ENCODE measurements around the gene CACNA2D2. TPM values are rescaled to one million over a fixed set of nuclear protein-coding genes. Genes with fewer than 3 reads are reported as not detected.

CACNA2D2 gene
- total RNA-seq, 4 donors from 2014 or later, result 0.31 to 1.7 (median 0.66) TPM

DNA sequence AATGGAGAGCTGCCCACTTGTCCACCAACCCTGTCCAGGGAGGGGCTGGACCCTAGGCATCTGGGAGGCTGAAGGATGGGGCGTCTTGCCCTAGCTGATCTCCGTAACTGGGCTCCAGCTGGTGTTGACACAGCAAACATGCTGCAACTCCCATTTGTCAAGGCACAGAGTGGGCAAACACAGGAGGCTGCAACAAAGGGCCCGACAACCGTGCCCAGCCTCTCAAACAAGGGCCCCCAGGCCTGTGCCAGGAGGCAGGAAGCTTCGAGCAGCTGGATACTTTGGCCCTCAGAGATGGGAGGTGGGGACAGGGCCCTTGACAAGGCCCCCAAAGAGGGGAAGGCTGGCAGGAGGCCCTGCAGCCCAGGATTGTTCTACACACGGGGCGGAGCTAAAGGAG is 79.9 kb downstream of the CACNA2D2 start:
- no peaks in the 10 kb centered on the region for H3K36me3 ChIP-seq

DNA sequence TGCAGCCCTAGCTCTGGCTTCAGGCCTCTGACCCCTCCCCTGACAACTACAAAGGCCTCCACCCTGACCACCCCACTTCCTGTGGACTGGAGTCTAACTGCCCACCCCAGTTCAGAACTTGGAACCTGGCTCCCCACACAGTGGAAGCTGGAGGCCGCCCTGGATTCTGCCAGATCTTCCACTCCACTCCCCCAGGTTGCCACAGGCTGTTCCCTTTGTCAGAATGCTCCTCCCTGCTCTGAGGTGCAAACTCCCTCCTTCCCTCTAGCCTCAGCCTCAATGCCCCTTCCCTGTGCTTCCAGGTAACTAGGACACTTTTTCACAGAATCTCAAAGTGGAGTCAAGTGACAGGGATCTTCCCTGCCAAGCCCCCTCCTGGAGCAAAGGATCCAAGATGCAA is 81.3 kb downstream of the CACNA2D2 start:
- no peaks in the 10 kb centered on the region for H3K4me1 ChIP-seq
- H3K9me3 ChIP-seq, result no peaks in the 10 kb centered on the region
- TF ChIP-seq POLR2A (IDR thresholded peaks at IDR 0.05) (no peak), EP300 (IDR thresholded peaks at IDR 0.05) (no peak), POLR2AphosphoS5 (IDR thresholded peaks at IDR 0.05) (no peak)
- TF ChIP-seq, protein P1, sequence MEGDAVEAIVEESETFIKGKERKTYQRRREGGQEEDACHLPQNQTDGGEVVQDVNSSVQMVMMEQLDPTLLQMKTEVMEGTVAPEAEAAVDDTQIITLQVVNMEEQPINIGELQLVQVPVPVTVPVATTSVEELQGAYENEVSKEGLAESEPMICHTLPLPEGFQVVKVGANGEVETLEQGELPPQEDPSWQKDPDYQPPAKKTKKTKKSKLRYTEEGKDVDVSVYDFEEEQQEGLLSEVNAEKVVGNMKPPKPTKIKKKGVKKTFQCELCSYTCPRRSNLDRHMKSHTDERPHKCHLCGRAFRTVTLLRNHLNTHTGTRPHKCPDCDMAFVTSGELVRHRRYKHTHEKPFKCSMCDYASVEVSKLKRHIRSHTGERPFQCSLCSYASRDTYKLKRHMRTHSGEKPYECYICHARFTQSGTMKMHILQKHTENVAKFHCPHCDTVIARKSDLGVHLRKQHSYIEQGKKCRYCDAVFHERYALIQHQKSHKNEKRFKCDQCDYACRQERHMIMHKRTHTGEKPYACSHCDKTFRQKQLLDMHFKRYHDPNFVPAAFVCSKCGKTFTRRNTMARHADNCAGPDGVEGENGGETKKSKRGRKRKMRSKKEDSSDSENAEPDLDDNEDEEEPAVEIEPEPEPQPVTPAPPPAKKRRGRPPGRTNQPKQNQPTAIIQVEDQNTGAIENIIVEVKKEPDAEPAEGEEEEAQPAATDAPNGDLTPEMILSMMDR (IDR thresholded peaks at IDR 0.05), result no peak
- H3K36me3 ChIP-seq, result no peaks in the 10 kb centered on the region
- no peak overlapping the region for H3K27ac ChIP-seq
- no peak for ATAC-seq
- 50 to 86% methylated on average over 1 of the region's 1 CpG for WGBS, 2 donors (ENCODE audit: low coverage in 1 of 2)
- no peaks in the 10 kb centered on the region for H3K27me3 ChIP-seq
- no peak overlapping the region for H3K4me3 ChIP-seq

More for the DNA sequence above, 79.9 kb downstream of the CACNA2D2 start:
- no peak for ATAC-seq
- Histone ChIP-seq H3K27ac (no peak overlapping the region), H3K9me3 (no peaks in the 10 kb centered on the region), H3K4me3 (no peak overlapping the region), H3K4me1 (no peaks in the 10 kb centered on the region), H3K27me3 (no peaks in the 10 kb centered on the region)
- TF ChIP-seq POLR2A (IDR thresholded peaks at IDR 0.05) (no peak), EP300 (IDR thresholded peaks at IDR 0.05) (no peak), POLR2AphosphoS5 (IDR thresholded peaks at IDR 0.05) (no peak)
- TF ChIP-seq, protein P1 (IDR thresholded peaks at IDR 0.05), result no peak
- 83% methylated on average over 2 of the region's 7 CpGs; no CpG with 5 or more reads in 1 of the 2 donors for WGBS, 2 donors (ENCODE audit: low coverage in 1 of 2)

DNA sequence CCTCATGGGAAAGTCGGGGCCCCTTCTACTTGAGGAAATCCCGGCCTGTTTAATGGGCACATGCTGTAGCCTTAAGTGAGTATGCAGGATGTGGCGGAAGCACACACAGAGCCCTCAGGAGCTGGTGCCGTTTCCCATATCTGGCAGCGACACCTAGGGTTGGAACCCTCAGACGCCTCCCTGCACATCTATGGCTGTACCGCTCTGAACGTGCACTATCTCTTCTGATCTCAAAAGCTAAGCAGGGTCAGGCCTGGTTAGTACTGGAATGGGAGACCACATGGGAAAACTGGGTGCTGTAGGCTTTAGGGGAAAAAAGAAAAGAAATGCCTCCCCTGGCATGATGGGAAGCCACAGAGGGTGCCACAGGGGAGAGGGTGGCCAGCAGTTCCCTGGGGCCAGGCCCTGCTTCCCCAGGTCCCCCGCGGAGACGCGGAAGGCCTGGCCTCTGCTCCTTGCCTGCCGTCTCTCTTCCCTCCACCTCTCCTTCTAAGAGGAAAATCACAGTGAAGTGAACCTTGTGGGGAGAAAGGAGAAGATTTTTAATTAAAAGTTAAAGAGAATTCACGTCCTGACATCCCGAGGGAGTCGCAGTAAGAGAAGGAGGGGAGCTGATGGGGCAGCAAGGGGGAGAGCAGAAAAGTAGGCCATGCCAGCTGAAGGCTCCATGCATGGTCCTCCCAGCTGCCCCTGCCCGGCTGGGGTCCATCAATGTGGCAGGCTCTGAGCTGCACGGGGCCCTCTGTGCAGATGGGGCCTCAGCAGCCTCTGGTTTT is 83.7 kb downstream of the CACNA2D2 start:
- 83% methylated on average over 4 to 8 of the region's 18 CpGs for WGBS, 2 donors (ENCODE audit: low coverage in 1 of 2)
- Histone ChIP-seq H3K4me1 (no peaks in the 10 kb centered on the region), H3K27me3 (no peaks in the 10 kb centered on the region), H3K36me3 (no peaks in the 10 kb centered on the region), H3K27ac (no peak overlapping the region), H3K9me3 (no peaks in the 10 kb centered on the region), H3K4me3 (no peak overlapping the region)
- ATAC-seq, result no peak
- TF ChIP-seq POLR2A (IDR thresholded peaks at IDR 0.05), result no peak
- no peak for TF ChIP-seq POLR2AphosphoS5 (IDR thresholded peaks at IDR 0.05)
- TF ChIP-seq, protein P1 (IDR thresholded peaks at IDR 0.05), result no peak
- TF ChIP-seq EP300 (IDR thresholded peaks at IDR 0.05), result no peak

DNA sequence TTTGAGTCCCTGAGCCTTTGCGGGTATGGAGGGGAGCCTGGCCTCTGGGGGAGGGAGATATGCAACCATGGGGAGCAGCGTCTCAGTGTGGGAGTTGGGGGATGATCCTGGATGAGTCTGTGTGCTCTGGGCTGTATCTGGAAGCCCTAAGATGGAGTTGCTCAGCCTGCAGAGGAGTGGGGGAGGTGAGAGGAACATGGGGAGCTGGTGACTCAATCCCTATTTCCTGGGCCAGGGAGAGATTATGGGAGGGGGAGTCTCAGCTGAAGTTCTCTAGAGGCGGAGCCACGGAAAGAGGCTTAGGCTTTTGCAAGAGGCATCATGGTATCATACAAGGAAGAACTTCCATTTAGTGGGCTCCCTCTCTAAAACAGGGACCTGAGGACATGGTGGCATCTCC is 84.6 kb downstream of the CACNA2D2 start:
- WGBS, 2 donors (ENCODE audit: low coverage in 1 of 2), result 86% methylated on average over 2 of the region's 4 CpGs; no CpG with 5 or more reads in 1 of the 2 donors
- H3K4me3 ChIP-seq, result no peak overlapping the region
- no peaks in the 10 kb centered on the region for H3K27me3 ChIP-seq
- H3K36me3 ChIP-seq, result no peaks in the 10 kb centered on the region
- H3K4me1 ChIP-seq, result no peaks in the 10 kb centered on the region
- no peak for TF ChIP-seq POLR2A (IDR thresholded peaks at IDR 0.05)
- no peak for TF ChIP-seq EP300 (IDR thresholded peaks at IDR 0.05)
- no peak for TF ChIP-seq POLR2AphosphoS5 (IDR thresholded peaks at IDR 0.05)
- TF ChIP-seq, protein P1 (IDR thresholded peaks at IDR 0.05), result no peak
- H3K9me3 ChIP-seq, result no peaks in the 10 kb centered on the region
- no peak overlapping the region for H3K27ac ChIP-seq
- ATAC-seq, result no peak

DNA sequence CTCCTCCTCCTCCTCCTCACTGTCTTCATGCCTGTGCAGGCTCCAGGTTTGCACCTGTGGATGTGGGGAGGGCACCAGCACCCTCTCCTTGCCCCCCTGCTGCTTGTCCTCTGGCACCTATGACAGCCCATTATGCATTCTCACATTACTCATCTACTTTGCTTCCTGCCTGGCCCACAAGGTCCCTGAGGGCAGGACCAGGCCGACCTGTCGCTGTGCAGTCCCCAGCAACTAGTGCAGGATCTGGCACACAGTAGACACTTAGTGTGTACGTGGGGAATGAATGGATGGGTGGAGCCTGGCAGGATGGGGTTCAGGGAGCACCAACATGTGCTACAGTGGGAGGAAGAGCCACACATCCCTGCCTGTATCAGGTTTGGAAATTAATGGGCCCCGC is 85.8 kb downstream of the CACNA2D2 start:
- no peaks in the 10 kb centered on the region for H3K36me3 ChIP-seq
- no peak overlapping the region for H3K27ac ChIP-seq
- H3K4me3 ChIP-seq, result no peak overlapping the region
- no peak for ATAC-seq
- no peaks in the 10 kb centered on the region for H3K4me1 ChIP-seq
- TF ChIP-seq, protein P1 (IDR thresholded peaks at IDR 0.05), result no peak
- TF ChIP-seq POLR2AphosphoS5 (IDR thresholded peaks at IDR 0.05) (no peak), POLR2A (IDR thresholded peaks at IDR 0.05) (no peak), EP300 (IDR thresholded peaks at IDR 0.05) (no peak)
- no peaks in the 10 kb centered on the region for H3K27me3 ChIP-seq
- 80% methylated on average over 1 of the region's 4 CpGs; no CpG with 5 or more reads in 1 of the 2 donors for WGBS, 2 donors (ENCODE audit: low coverage in 1 of 2)
- H3K9me3 ChIP-seq, result no peaks in the 10 kb centered on the region
